ENCODE measurements around the gene RCOR2.
"Not testable (repeated sequence)": the region's sequence is repeated elsewhere in the genome, so short reads cannot be mapped to it uniquely, and the experiment has no call there.

RCOR2 gene

GRCh38 chr11:63916837-63917691 is at the start of gene RCOR2:
RCOR2 (minus strand) TSS chr11:63917164; CDS start chr11:63916456, 708 bp downstream.
- H3K9me3 ChIP-seq (ENCODE audit: low read length): no peaks in the 10 kb centered on the region
- H3K9me2 ChIP-seq (ENCODE audit: low read depth, low read length): no peaks in the 10 kb centered on the region
- TF ChIP-seq EZH2 (IDR thresholded peaks at IDR 0.05; ENCODE audit: borderline replicate concordance, low read length) (no peak), CTCF (IDR thresholded peaks at IDR 0.05; ENCODE audit: low read length) (no peak)
- no peak within 1 kb of the TSS for H2AFZ ChIP-seq (ENCODE audit: low read length)
- peak within 1 kb of the TSS; percentile 59 for H3K27ac ChIP-seq (ENCODE audit: low read depth, low read length, poor library complexity, severe bottlenecking)
- H3K27me3 ChIP-seq (ENCODE audit: insufficient read depth, low read length): no peaks in the 10 kb centered on the region; the same call in 1 of the 2 replicates
- H3F3A ChIP-seq (ENCODE audit: insufficient read depth, low read length): no peaks in the 10 kb centered on the region
- H3K4me1 ChIP-seq (ENCODE audit: insufficient read depth, low read length, severe bottlenecking): peaks cover 42% of the 10 kb centered on the region
- H3K4me3 ChIP-seq (ENCODE audit: low read depth, low read length, poor library complexity, severe bottlenecking): peak within 1 kb of the TSS; percentile 73
- no peaks in the 10 kb centered on the region for H3K79me2 ChIP-seq (ENCODE audit: insufficient read depth, low read length)
- peak within 1 kb of the TSS; percentile 68 for H3K9ac ChIP-seq (ENCODE audit: low read length)
- H3K36me3 ChIP-seq (ENCODE audit: insufficient read depth, low read length): no peaks in the 10 kb centered on the region
- H3K4me2 ChIP-seq (ENCODE audit: low read length): peak within 1 kb of the TSS; percentile 98
- H4K20me1 ChIP-seq (ENCODE audit: insufficient read depth, low read length): no peaks in the 10 kb centered on the region

DNA sequence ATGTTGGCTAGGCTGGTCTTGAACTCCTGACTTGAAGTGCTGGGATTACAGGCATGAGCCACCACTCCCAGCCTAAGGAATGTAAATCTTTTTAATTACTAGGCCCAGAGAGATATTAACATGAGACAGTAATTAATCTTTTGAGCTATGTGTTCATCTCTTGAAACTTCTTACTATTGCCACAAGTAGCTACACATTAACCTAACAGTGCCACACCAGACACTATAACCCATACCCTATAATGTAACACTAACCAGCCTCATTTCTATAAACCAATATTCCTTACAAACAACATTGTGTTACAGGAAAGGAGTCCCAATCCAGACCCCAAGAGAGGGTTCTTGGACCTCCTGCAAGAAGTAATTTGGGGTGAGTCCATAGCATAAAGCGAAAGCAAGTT is 49.5 kb upstream of the RCOR2 start:
- no peak overlapping the region for H3K27ac ChIP-seq (ENCODE audit: low read depth, low read length, poor library complexity, severe bottlenecking)
- no peaks in the 10 kb centered on the region for H3F3A ChIP-seq (ENCODE audit: insufficient read depth, low read length)
- no peaks in the 10 kb centered on the region for H3K79me2 ChIP-seq (ENCODE audit: insufficient read depth, low read length)
- no peak overlapping the region for H3K4me2 ChIP-seq (ENCODE audit: low read length)
- peaks cover 9% of the 10 kb centered on the region for H3K4me1 ChIP-seq (ENCODE audit: insufficient read depth, low read length, severe bottlenecking)
- no peaks in the 10 kb centered on the region for H3K36me3 ChIP-seq (ENCODE audit: insufficient read depth, low read length)
- H3K27me3 ChIP-seq (ENCODE audit: insufficient read depth, low read length): no peaks in the 10 kb centered on the region
- H3K9me3 ChIP-seq (ENCODE audit: low read length): no peaks in the 10 kb centered on the region
- H3K4me3 ChIP-seq (ENCODE audit: low read depth, low read length, poor library complexity, severe bottlenecking): no peak overlapping the region
- H4K20me1 ChIP-seq (ENCODE audit: insufficient read depth, low read length): no peaks in the 10 kb centered on the region
- no peak overlapping the region for H3K9ac ChIP-seq (ENCODE audit: low read length)
- no peak overlapping the region for H2AFZ ChIP-seq (ENCODE audit: low read length)
- TF ChIP-seq CTCF (IDR thresholded peaks at IDR 0.05; ENCODE audit: low read length): no peak
- TF ChIP-seq EZH2 (IDR thresholded peaks at IDR 0.05; ENCODE audit: borderline replicate concordance, low read length): no peak
- H3K9me2 ChIP-seq (ENCODE audit: low read depth, low read length): no peaks in the 10 kb centered on the region

DNA sequence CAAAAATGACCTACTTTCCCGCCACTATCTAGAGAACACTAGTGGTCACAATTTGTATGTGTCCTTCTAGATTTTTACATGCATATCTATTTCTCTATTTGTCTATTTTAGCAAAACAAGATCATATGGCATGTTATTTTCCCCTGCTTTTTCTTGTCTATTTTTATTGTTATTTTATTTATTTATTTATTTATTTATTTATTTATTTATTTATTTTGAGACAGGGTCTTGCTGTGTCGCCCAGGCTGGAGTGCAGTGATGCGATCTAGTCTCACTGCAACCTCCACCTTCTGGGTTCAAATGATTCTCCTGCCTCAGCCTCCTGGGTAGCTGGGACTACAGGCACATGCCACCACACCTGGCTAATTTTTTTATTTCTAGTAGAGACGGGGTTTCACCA is 46.9 kb upstream of the RCOR2 start:
- not testable (repeated sequence) for H3K4me2 ChIP-seq (ENCODE audit: low read length)

More for the DNA sequence above, 46.9 kb upstream of the RCOR2 start:
- H2AFZ ChIP-seq (ENCODE audit: low read length); H3K36me3 ChIP-seq (ENCODE audit: insufficient read depth, low read length); H3K9ac ChIP-seq (ENCODE audit: low read length); H3K27me3 ChIP-seq (ENCODE audit: insufficient read depth, low read length); H4K20me1 ChIP-seq (ENCODE audit: insufficient read depth, low read length); H3K9me2 ChIP-seq (ENCODE audit: low read depth, low read length); H3K4me3 ChIP-seq (ENCODE audit: low read depth, low read length, poor library complexity, severe bottlenecking); H3K9me3 ChIP-seq (ENCODE audit: low read length); H3F3A ChIP-seq (ENCODE audit: insufficient read depth, low read length); H3K4me1 ChIP-seq (ENCODE audit: insufficient read depth, low read length, severe bottlenecking); H3K79me2 ChIP-seq (ENCODE audit: insufficient read depth, low read length); H3K27ac ChIP-seq (ENCODE audit: low read depth, low read length, poor library complexity, severe bottlenecking): not testable (repeated sequence)

Measured in OCI-LY1 (cell line).